HepG2 (cell line): ENCODE measurements around the gene WNT1. TPM values are rescaled to one million over a fixed set of nuclear protein-coding genes. Genes with fewer than 3 reads are reported as not detected.

ENCODE experiments used
- ATAC-seq: fragments of 200-7000 bp; cut with Tn5 transposase; 3 replicates; pipeline ENCODE4 v1.9.1; 2020; ENCODE audit warnings: mild to moderate bottlenecking, moderate library complexity
- BruUV-seq: library from RNA; stranded (reverse); fragments of 400-500 nt; replicated peaks from 2 replicates; lab custom pipeline; 2021; lab: Mats Ljungman, UMichigan
- CTCF ChIA-PET: fragments of 300-600 bp; formaldehyde crosslinking; extraction: SDS; loops from one replicate; lab custom pipeline; 2021; ENCODE audit warnings: low total read pairs, inconsistent platforms, low intra/inter-chr PET ratio; lab: Yijun Ruan, JAX
- POLR2A ChIA-PET: fragments of 350-600 bp; sonication (Branson Sonifier 250); formaldehyde crosslinking; loops from one replicate; lab custom pipeline; 2020; ENCODE audit warnings: antibody characterized with exemption, inconsistent platforms; lab: Yijun Ruan, JAX
- DNase-seq: peaks from one replicate; pipeline ENCODE4 v3.0.0-alpha.2; 2015; ENCODE audit warnings: low spot score
- FAIRE-seq: peaks from 3 replicates; lab custom pipeline; 2011; peaks lifted over from hg19 to GRCh38; lab: Jason Lieb, UNC
- H2AFZ ChIP-seq: one replicate; pipeline ENCODE4 v1.6.1; 2011; ENCODE audit warnings: low read length, inconsistent platforms
- H3K27ac ChIP-seq: fragments of 300-600 bp; 3 replicates; pipeline ENCODE4 v1.8.0; 2011; ENCODE audit warnings: mixed run types, mild to moderate bottlenecking, mixed read lengths, low read length, inconsistent platforms; ENCODE audit not compliant: insufficient read depth; ENCODE audit errors: extremely low read length
- H3K27me3 ChIP-seq, 2 experiments: fragments of 200-600 bp in 1 of 2; 2 replicates in 1 of 2; 3 replicates in 1 of 2; pipeline versions ENCODE4 v1.6.0 to v1.8.0; 2011; ENCODE audit warnings: low read length in 2 of 2, mild to moderate bottlenecking in 2 of 2, moderate library complexity in 2 of 2, inconsistent platforms in 1 of 2; ENCODE audit not compliant: insufficient read depth in 2 of 2, control insufficient read depth in 1 of 2
- H3K36me3 ChIP-seq, 2 experiments: fragments of 200-600 bp in 1 of 2; replicated peaks in 1 of 2; 2 replicates in 1 of 2; 3 replicates in 1 of 2; pipeline versions ENCODE4 v1.5.1 to v1.8.0; 2011; ENCODE audit warnings: low read length in 2 of 2, inconsistent platforms in 1 of 2; ENCODE audit not compliant: insufficient read depth in 2 of 2, control insufficient read depth in 1 of 2
- H3K4me1 ChIP-seq: 2 replicates; pipeline ENCODE4 v1.5.1; 2012; ENCODE audit warnings: low read length, inconsistent platforms; ENCODE audit not compliant: insufficient read depth
- H3K4me2 ChIP-seq: 2 replicates; pipeline ENCODE4 v1.6.0; 2011; ENCODE audit warnings: low read depth, low read length, inconsistent platforms
- H3K4me3 ChIP-seq, 3 experiments: fragments of 200-600 bp in 1 of 3; sonication (generic), shearing (Covaris generic) in 1 of 3; replicated peaks in 1 of 3; 2 replicates each; pipeline ENCODE4 v1.5.1; 2011 to 2016; ENCODE audit warnings: low read length in 3 of 3, inconsistent platforms in 2 of 3, low read depth in 2 of 3, mild to moderate bottlenecking in 2 of 3, control low read depth in 1 of 3, mixed read lengths in 1 of 3; ENCODE audit not compliant: insufficient read depth in 1 of 3
- H3K79me2 ChIP-seq: one replicate; pipeline ENCODE4 v1.6.1; 2011; ENCODE audit warnings: low read length, inconsistent platforms; ENCODE audit not compliant: insufficient read depth
- H3K9ac ChIP-seq: 2 replicates; pipeline ENCODE4 v1.6.0; 2011; ENCODE audit warnings: mild to moderate bottlenecking, low read depth, low read length, inconsistent platforms; ENCODE audit not compliant: insufficient read depth
- H3K9me3 ChIP-seq: 2 replicates; pipeline ENCODE4 v1.5.1; 2012; ENCODE audit warnings: mild to moderate bottlenecking, low read length
- H4K20me1 ChIP-seq: 2 replicates; pipeline ENCODE4 v1.6.0; 2011; ENCODE audit warnings: inconsistent platforms, mild to moderate bottlenecking, low read length, moderate library complexity; ENCODE audit not compliant: insufficient read depth
- AGO2 ChIP-seq: fragments of 200-400 bp; formaldehyde crosslinking; optimal IDR thresholded peaks from 2 replicates; pipeline ENCODE3; 2017; ENCODE audit warnings: mild to moderate bottlenecking, low read depth, low read length, moderate library complexity
- CCAR2 ChIP-seq: fragments of 200-400 bp; formaldehyde crosslinking; optimal IDR thresholded peaks from 2 replicates; pipeline ENCODE3; 2018; ENCODE audit warnings: low read depth, mild to moderate bottlenecking, low read length, moderate library complexity
- EZH2 ChIP-seq: conservative IDR thresholded peaks from 2 replicates; pipeline ENCODE4 v1.6.1; 2012; ENCODE audit warnings: mild to moderate bottlenecking, low read depth, low read length, moderate library complexity
- FLYWCH1 ChIP-seq: sonication (generic); formaldehyde crosslinking; IDR thresholded peaks from 2 replicates; pipeline ENCODE4 v1.8.1; 2023; ENCODE audit warnings: mild to moderate bottlenecking, missing genetic modification reagents
- MATR3 ChIP-seq: sonication (generic); formaldehyde crosslinking; IDR thresholded peaks from 2 replicates; pipeline ENCODE4 v1.4.0; 2020; ENCODE audit warnings: missing genetic modification reagents
- NR2F1 ChIP-seq, 2 experiments: fragments of 450-650 bp in 1 of 2; formaldehyde crosslinking in 1 of 2; IDR thresholded peaks; 2 replicates each; pipeline versions ENCODE4 v1.5.0 to v1.6.1; 2016 to 2020; ENCODE audit warnings: mild to moderate bottlenecking in 1 of 2, missing compliant biosample characterization in 1 of 2, missing genetic modification reagents in 1 of 2, moderate library complexity in 1 of 2
- RFXANK ChIP-seq: IDR thresholded peaks from 2 replicates; pipeline ENCODE4 v1.6.1; 2016
- TEAD2 ChIP-seq: sonication (generic); formaldehyde crosslinking; IDR thresholded peaks from 2 replicates; pipeline ENCODE4 v1.9.0; 2021; ENCODE audit warnings: missing genetic modification reagents
- WGBS: methylation state at CpG from one replicate; pipeline ENCODE4 v1.1.6; 2017; ENCODE audit warnings: low lambda C conversion rate; 5-methylcytosine and 5-hydroxymethylcytosine counted together
- in situ Hi-C: cut with HindIII; loops from 2 replicates; pipeline ENCODE4 v1.10.0; 2017; ENCODE audit warnings: low pct_unique_long_range_greater_than_20kb; ENCODE audit not compliant: extremely low pct_ligation_motif_present
- intact Hi-C: fragments of 100-400 bp; cut with micrococcal nuclease; formaldehyde crosslinking; loops from one replicate; pipeline ENCODE4 v1.10.0; 2022; ENCODE audit not compliant: unreplicated experiment
- polyA plus RNA-seq, 8 experiments: library from polyadenylated mRNA; depleted of rRNA in 3 of 8; stranded (reverse) in 7 of 8; unstranded in 1 of 8; fragments of >200 nt; fragmentation: Illumina TruSeq in 4 of 8; extraction: Trizol in 4 of 8; gene quantifications; 2 replicates each; pipeline versions ENCODE4 v1.2.1 to v1.2.3, GENCODE V29; 2011 to 2016; ENCODE audit warnings: low read depth in 4 of 8, missing spikeins in 1 of 8, mixed read lengths in 1 of 8; ENCODE audit not compliant: insufficient read depth in 1 of 8
- total RNA-seq, 5 experiments: library from RNA; depleted of rRNA; stranded (reverse); fragments of >200 nt; fragmentation: Illumina TruSeq; extraction: Trizol; gene quantifications; 2 replicates each; pipeline ENCODE4 v1.2.3, GENCODE V29; 2016; ENCODE audit warnings: low read depth in 1 of 5
- TF ChIP-seq, protein P1 (sequence below): sonication (generic); formaldehyde crosslinking; IDR thresholded peaks from 2 replicates; pipeline ENCODE4 v1.4.0; 2020; ENCODE audit warnings: mild to moderate bottlenecking, missing genetic modification reagents, borderline replicate concordance

The WNT1 gene
- total and polyA plus RNA-seq, 2 of the 13 experiments (the other 11 are each of a cell fraction or from before 2014, with no cell fraction given) = not detected

DNA sequence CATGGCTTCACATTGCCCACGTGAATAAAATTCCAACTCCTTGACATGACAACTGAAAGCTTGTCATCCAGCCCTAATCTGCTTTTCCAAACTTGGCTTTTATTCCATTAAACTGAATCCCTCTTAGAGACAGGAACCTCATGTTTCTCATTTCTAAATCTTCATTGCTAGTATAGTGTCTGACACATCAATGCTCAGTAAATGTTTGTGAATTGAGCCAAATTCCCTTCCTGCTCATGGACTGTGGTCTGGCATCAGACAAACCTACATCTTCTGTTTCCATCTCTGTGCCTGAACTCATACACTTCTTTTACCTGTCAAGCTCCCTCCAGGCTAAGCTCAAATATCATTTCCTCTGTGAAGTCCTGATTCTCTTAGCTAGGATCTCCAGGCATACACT is 48.6 kb upstream of the WNT1 start (continued):
- TF ChIP-seq NR2F1 (CRISPR knock-in tag; IDR thresholded peaks at IDR 0.05) = no peak
- TF ChIP-seq, protein P1, sequence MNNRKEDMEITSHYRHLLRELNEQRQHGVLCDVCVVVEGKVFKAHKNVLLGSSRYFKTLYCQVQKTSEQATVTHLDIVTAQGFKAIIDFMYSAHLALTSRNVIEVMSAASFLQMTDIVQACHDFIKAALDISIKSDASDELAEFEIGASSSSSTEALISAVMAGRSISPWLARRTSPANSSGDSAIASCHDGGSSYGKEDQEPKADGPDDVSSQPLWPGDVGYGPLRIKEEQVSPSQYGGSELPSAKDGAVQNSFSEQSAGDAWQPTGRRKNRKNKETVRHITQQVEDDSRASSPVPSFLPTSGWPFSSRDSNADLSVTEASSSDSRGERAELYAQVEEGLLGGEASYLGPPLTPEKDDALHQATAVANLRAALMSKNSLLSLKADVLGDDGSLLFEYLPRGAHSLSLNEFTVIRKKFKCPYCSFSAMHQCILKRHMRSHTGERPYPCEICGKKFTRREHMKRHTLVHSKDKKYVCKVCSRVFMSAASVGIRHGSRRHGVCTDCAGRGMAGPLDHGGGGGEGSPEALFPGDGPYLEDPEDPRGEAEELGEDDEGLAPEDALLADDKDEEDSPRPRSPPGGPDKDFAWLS (CRISPR knock-in tag) = no peak
- no peak for TF ChIP-seq EZH2
- TF ChIP-seq MATR3 (CRISPR knock-in tag) = no peak

DNA sequence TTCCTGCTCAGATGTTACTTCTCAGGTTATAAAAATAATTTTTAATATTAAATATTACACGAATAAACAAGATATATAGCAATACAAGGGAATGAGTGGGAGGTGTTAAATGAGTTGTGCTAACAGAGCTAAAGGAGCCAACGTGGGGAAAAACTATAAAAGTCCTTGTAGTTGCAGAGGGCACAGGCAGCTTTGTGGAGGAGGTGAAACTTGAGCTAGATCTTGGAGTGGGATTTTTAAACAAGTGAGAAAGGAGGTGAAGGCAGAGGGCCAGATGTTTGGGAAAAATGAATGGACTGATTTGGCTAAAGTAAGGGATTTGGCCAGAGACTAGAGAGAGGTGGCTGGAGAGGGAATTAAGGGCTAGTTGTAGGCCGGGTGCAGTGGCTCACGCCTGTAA is 47.6 kb upstream of the WNT1 start:
- ATAC-seq = no peak
- Histone ChIP-seq H4K20me1 (no peaks in the 10 kb centered on the region; the same call in 1 of the 2 replicates), H2AFZ (no peak overlapping the region), H3K4me1 (peaks cover 4% of the 10 kb centered on the region; the same call in 1 of the 2 replicates), H3K79me2 (no peaks in the 10 kb centered on the region), H3K4me2 (no peak overlapping the region), H3K36me3 (peaks cover 5 to 45% of the 10 kb centered on the region in 2 experiments), H3K9me3 (no peaks in the 10 kb centered on the region), H3K4me3 (no peak overlapping the region), H3K27me3 (no peaks in the 10 kb centered on the region), H3K9ac (no peak overlapping the region), H3K27ac (no peak overlapping the region)
- no peak for FAIRE-seq
- in situ Hi-C loops (no loop called here), intact Hi-C loops (no loop called here)
- TF ChIP-seq AGO2 = no peak
- no peak for TF ChIP-seq CCAR2
- no peak for TF ChIP-seq RFXANK (CRISPR knock-in tag)
- no peak for TF ChIP-seq TEAD2
- TF ChIP-seq FLYWCH1 (CRISPR knock-in tag) = no peak
- 89% methylated on average over 4 of the region's 4 CpGs for WGBS
- DNase-seq = no peak
- ChIA-PET CTCF (no interaction called here), POLR2A (no interaction called here)
- BruUV-seq = no TSS peak
